Parietal lobe (tissue), 2 donors: ENCODE measurements around the gene WFDC10B. TPM values are rescaled to one million over a fixed set of nuclear protein-coding genes. Genes with fewer than 3 reads are reported as not detected.

Experiments
- small RNA-seq: library from RNA; depleted of rRNA; stranded (forward); fragments of <200 nt; gene quantifications from one replicate; pipeline ENCODE3, GENCODE V24; 2014; ENCODE audit warnings: low replicate concordance
- total RNA-seq: library from RNA; depleted of rRNA; stranded (reverse); fragments of >200 nt; gene quantifications from one replicate; pipeline ENCODE4 v1.2.3, GENCODE V29; 2014

WFDC10B gene
- not detected for total RNA-seq

GRCh38 chr20:45704969-45705637 lies at the start of gene WFDC10B:
Gene WFDC10B, minus strand, starts transcription at chr20:45705019. Its CDS starts 19,027 bp downstream, at chr20:45685992.

GRCh38 chr20:45722047-45722446 lies 17.2 kb upstream of the WFDC10B start, which contains the start of gene SPINT4:
Gene SPINT4, plus strand, starts transcription at chr20:45722347. Its CDS starts 21 bp downstream, at chr20:45722368.

DNA sequence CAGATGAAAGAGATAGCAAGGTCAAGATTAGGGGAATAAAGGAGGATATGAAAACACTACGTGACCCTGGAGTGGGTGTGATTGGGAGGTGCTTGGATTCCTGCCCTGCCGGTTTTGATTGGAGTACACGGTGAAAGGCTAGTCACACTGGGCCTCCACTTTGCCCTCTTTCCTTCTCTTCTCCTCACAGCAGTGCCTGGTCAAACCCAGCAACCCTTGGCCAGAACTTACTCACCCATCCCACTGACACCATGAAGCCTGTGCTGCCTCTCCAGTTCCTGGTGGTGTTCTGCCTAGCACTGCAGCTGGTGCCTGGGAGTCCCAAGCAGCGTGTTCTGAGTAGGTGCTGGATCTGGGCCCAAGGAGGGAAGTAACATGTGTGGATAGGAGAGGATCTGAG lies 2.9 kb downstream of the WFDC10B start, which contains the start of gene WFDC13:
WFDC13 (plus strand) TSS at position 166 of the 400 bp plus-strand sequence; CDS start at position 252, 86 bp downstream.

DNA sequence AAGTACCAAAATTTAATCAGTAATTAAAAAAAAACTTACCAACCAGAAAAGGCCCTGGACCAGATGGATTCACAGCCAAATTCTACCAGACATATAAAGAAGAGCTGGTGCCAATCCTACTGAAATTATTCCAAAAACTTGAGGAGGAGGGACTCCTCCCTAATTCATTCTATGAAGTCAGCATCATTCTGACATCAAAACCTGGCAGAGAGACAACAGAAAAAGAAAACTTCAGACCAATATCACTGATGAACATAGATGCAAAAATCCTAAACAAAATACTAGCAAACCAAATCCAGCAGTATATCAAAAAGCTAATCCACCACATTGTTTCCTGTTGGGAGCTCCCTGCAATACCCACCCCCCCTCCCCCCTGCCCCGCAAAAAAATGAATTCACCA lies 34.7 kb downstream of the WFDC10B start, which contains the start of gene WFDC11:
WFDC11 (minus strand) TSS at position 101 of the 400 bp plus-strand sequence. CDS start 19,639 bp downstream, outside the sequence.

Small RNA genes lying within 50 kb of the gene (small RNA-seq; reads per million reads assigned to genes)
- gene MIR3617 (not detected), gene SPINT5P (not detected)

Other genes starting within 250 kb of the WFDC10B start
- gene WFDC2, start 235.3 kb downstream of the WFDC10B start, total RNA-seq = 4.4 TPM
- not detected for gene SPINT3, start 189.4 kb downstream of the WFDC10B start, total RNA-seq
- gene WFDC6, start 165.5 kb downstream of the WFDC10B start, total RNA-seq = not detected
- not detected for gene EPPIN, start 157.6 kb downstream of the WFDC10B start, total RNA-seq
- not detected for gene WFDC8, start 125.7 kb downstream of the WFDC10B start, total RNA-seq
- not detected for gene WFDC10A, start 75.3 kb downstream of the WFDC10B start, total RNA-seq
- gene WFDC9, start 73.7 kb downstream of the WFDC10B start, total RNA-seq = not detected
- not detected for gene WFDC11, start 34.8 kb downstream of the WFDC10B start, total RNA-seq
- not detected for gene WFDC13, start 3.0 kb downstream of the WFDC10B start, total RNA-seq
- not detected for gene SPINT4, start 17.3 kb upstream of the WFDC10B start, total RNA-seq
- not detected for gene WFDC3, start 86.9 kb upstream of the WFDC10B start, total RNA-seq
- 10.0 TPM for gene DNTTIP1, start 86.9 kb upstream of the WFDC10B start, total RNA-seq
- 10.6 TPM for gene UBE2C, start 107.6 kb upstream of the WFDC10B start, total RNA-seq
- gene TNNC2, start 122.3 kb upstream of the WFDC10B start, total RNA-seq = not detected
- 21.3 TPM for gene SNX21, start 128.8 kb upstream of the WFDC10B start, total RNA-seq
- gene ACOT8, start 152.4 kb upstream of the WFDC10B start, total RNA-seq = 33.2 TPM
- gene ZSWIM3, start 152.6 kb upstream of the WFDC10B start, total RNA-seq = 14.4 TPM
- gene ZSWIM1, start 176.2 kb upstream of the WFDC10B start, total RNA-seq = 7.8 TPM
- 4.4 TPM for gene SPATA25, start 182.6 kb upstream of the WFDC10B start, total RNA-seq
- 6.9 TPM for gene NEURL2, start 186.2 kb upstream of the WFDC10B start, total RNA-seq
- gene CTSA, start 186.3 kb upstream of the WFDC10B start, total RNA-seq = 21.9 TPM
- gene PLTP, start 207.1 kb upstream of the WFDC10B start, total RNA-seq = 13.5 TPM
- gene PCIF1, start 229.7 kb upstream of the WFDC10B start, total RNA-seq = 23.8 TPM